ENCODE data around the gene PIK3CB. TPM values are rescaled to one million over a fixed set of nuclear protein-coding genes. Genes with fewer than 3 reads are reported as not detected.

Gene PIK3CB
- total RNA-seq, 1 experiment from 2014 or later, result 59.3 TPM

GRCh38 chr3:138761002-138761401, 73.7 kb downstream of the PIK3CB start:
- H3K4me1 Mint-ChIP-seq (ENCODE audit: low read depth, unreplicated experiment), result peaks cover 8% of the 10 kb centered on the region
- H3K9me3 Mint-ChIP-seq (ENCODE audit: low read depth, unreplicated experiment), result no peaks in the 10 kb centered on the region
- H3K27me3 Mint-ChIP-seq (ENCODE audit: unreplicated experiment), result no peaks in the 10 kb centered on the region
- intact Hi-C loops (cut with micrococcal nuclease; ENCODE audit: unreplicated experiment), result no loop called here
- BruUV-seq (replicated peaks), result no TSS peak
- DNase-seq, result no peak
- no peak overlapping the region for H3K27ac Mint-ChIP-seq (ENCODE audit: unreplicated experiment)
- H3K4me3 Mint-ChIP-seq (ENCODE audit: low read depth, unreplicated experiment), result no peak overlapping the region
- no peaks in the 10 kb centered on the region for H3K36me3 Mint-ChIP-seq (ENCODE audit: insufficient read depth, unreplicated experiment)
- CTCF ChIA-PET, result no interaction called here
- TF ChIP-seq, protein P1, sequence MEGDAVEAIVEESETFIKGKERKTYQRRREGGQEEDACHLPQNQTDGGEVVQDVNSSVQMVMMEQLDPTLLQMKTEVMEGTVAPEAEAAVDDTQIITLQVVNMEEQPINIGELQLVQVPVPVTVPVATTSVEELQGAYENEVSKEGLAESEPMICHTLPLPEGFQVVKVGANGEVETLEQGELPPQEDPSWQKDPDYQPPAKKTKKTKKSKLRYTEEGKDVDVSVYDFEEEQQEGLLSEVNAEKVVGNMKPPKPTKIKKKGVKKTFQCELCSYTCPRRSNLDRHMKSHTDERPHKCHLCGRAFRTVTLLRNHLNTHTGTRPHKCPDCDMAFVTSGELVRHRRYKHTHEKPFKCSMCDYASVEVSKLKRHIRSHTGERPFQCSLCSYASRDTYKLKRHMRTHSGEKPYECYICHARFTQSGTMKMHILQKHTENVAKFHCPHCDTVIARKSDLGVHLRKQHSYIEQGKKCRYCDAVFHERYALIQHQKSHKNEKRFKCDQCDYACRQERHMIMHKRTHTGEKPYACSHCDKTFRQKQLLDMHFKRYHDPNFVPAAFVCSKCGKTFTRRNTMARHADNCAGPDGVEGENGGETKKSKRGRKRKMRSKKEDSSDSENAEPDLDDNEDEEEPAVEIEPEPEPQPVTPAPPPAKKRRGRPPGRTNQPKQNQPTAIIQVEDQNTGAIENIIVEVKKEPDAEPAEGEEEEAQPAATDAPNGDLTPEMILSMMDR (IDR thresholded peaks at IDR 0.05; ENCODE audit: unreplicated experiment), result no peak

- H3K27ac Mint-ChIP-seq (ENCODE audit: unreplicated experiment), result no peak overlapping the region
Observed at GRCh38 chr3:138748190-138748589, 86.5 kb downstream of the PIK3CB start.

GRCh38 chr3:138747225-138747624, 87.5 kb downstream of the PIK3CB start:
- H3K4me1 Mint-ChIP-seq (ENCODE audit: low read depth, unreplicated experiment), result no peaks in the 10 kb centered on the region
- H3K9me3 Mint-ChIP-seq (ENCODE audit: low read depth, unreplicated experiment), result no peaks in the 10 kb centered on the region
- CTCF ChIA-PET, result no interaction called here
- TF ChIP-seq, protein P1 (IDR thresholded peaks at IDR 0.05; ENCODE audit: unreplicated experiment), result no peak
- intact Hi-C loops (cut with micrococcal nuclease; ENCODE audit: unreplicated experiment), result no loop called here
- no peak overlapping the region for H3K27ac Mint-ChIP-seq (ENCODE audit: unreplicated experiment)
- H3K36me3 Mint-ChIP-seq (ENCODE audit: insufficient read depth, unreplicated experiment), result no peaks in the 10 kb centered on the region
- no peaks in the 10 kb centered on the region for H3K27me3 Mint-ChIP-seq (ENCODE audit: unreplicated experiment)
- no peak for DNase-seq
- BruUV-seq (replicated peaks), result no TSS peak
- H3K4me3 Mint-ChIP-seq (ENCODE audit: low read depth, unreplicated experiment), result no peak overlapping the region

More at GRCh38 chr3:138748190-138748589, 86.5 kb downstream of the PIK3CB start:
- CTCF ChIA-PET, result no interaction called here
- Mint-ChIP-seq H3K4me3 (ENCODE audit: low read depth, unreplicated experiment) (no peak overlapping the region), H3K9me3 (ENCODE audit: low read depth, unreplicated experiment) (no peaks in the 10 kb centered on the region), H3K36me3 (ENCODE audit: insufficient read depth, unreplicated experiment) (no peaks in the 10 kb centered on the region), H3K4me1 (ENCODE audit: low read depth, unreplicated experiment) (no peaks in the 10 kb centered on the region), H3K27me3 (ENCODE audit: unreplicated experiment) (no peaks in the 10 kb centered on the region)
- BruUV-seq (replicated peaks), result no TSS peak
- DNase-seq, result no peak
- intact Hi-C loops (cut with micrococcal nuclease; ENCODE audit: unreplicated experiment), result no loop called here
- TF ChIP-seq, protein P1 (IDR thresholded peaks at IDR 0.05; ENCODE audit: unreplicated experiment), result no peak

DNA sequence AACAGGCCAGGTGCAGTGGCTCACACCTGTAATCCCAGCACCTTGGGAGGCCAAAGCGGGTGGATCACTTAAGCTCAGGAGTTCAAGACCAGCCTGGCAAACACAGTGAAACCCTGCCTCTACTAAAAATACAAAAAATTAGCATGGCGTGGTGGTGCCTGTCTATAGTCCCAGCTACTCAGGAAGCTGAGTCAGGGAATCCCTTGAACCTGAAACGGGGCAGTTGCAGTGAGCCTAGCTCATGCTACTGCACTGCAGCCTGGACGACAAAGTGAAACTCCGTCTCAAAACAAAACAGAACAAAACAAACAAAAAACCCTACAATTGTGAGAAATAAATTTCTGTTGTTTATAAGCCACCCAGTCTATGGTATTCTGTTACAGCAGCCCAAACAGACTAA, 94.7 kb downstream of the PIK3CB start:
- Mint-ChIP-seq H3K27ac (ENCODE audit: unreplicated experiment) (no peak overlapping the region), H3K27me3 (ENCODE audit: unreplicated experiment) (no peaks in the 10 kb centered on the region), H3K9me3 (ENCODE audit: low read depth, unreplicated experiment) (no peaks in the 10 kb centered on the region), H3K4me3 (ENCODE audit: low read depth, unreplicated experiment) (no peak overlapping the region), H3K4me1 (ENCODE audit: low read depth, unreplicated experiment) (no peaks in the 10 kb centered on the region), H3K36me3 (ENCODE audit: insufficient read depth, unreplicated experiment) (peaks cover 6% of the 10 kb centered on the region)
- DNase-seq, result no peak
- intact Hi-C loops (cut with micrococcal nuclease; ENCODE audit: unreplicated experiment), result no loop called here
- TF ChIP-seq, protein P1 (IDR thresholded peaks at IDR 0.05; ENCODE audit: unreplicated experiment), result no peak
- CTCF ChIA-PET, result no interaction called here
- no TSS peak for BruUV-seq (replicated peaks)

Data from Calu3 (cell line).